GM23338 (cell line): ENCODE results near the gene ACSF2. TPM values are rescaled to one million over a fixed set of nuclear protein-coding genes. Genes with fewer than 3 reads are reported as not detected.

Experiments used
- ATAC-seq: fragments of 200-7000 bp; cut with Tn5 transposase; 3 replicates; pipeline ENCODE4 v1.9.1; 2020
- DNase-seq: peaks from one replicate; pipeline ENCODE4 v3.0.0-alpha.2; 2015; ENCODE audit warnings: low spot score
- H2AFZ ChIP-seq: fragments of 200-600 bp; sonication (generic); 2 replicates; pipeline ENCODE4 v1.8.0; 2016; ENCODE audit warnings: antibody characterized with exemption, mild to moderate bottlenecking, moderate library complexity
- H3F3A ChIP-seq: fragments of 200-600 bp; sonication (generic); replicated peaks from 2 replicates; pipeline ENCODE4 v1.8.0; 2017; ENCODE audit warnings: antibody characterized with exemption, mixed run types, low read depth
- H3K27ac ChIP-seq: fragments of 200-600 bp; sonication (generic); 2 replicates; pipeline ENCODE4 v1.6.1; 2016; ENCODE audit warnings: low read depth
- H3K27me3 ChIP-seq: fragments of 200-600 bp; sonication (generic); 2 replicates; pipeline ENCODE4 v1.8.0; 2016; ENCODE audit warnings: mild to moderate bottlenecking, mixed run types, moderate library complexity; ENCODE audit not compliant: insufficient read depth
- H3K36me3 ChIP-seq: fragments of 200-600 bp; sonication (generic); 2 replicates; pipeline ENCODE4 v1.8.0; 2016; ENCODE audit warnings: mild to moderate bottlenecking; ENCODE audit not compliant: insufficient read depth
- H3K4me1 ChIP-seq: fragments of 200-600 bp; sonication (generic); 2 replicates; pipeline ENCODE4 v1.8.0; 2016; ENCODE audit warnings: mild to moderate bottlenecking, moderate library complexity; ENCODE audit not compliant: insufficient read depth
- H3K4me2 ChIP-seq: fragments of 200-600 bp; sonication (generic); 2 replicates; pipeline ENCODE4 v1.7.1; 2017; ENCODE audit warnings: mixed run types
- H3K4me3 ChIP-seq: fragments of 200-600 bp; sonication (generic); 2 replicates; pipeline ENCODE4 v1.6.1; 2016; ENCODE audit warnings: mixed run types
- H3K79me2 ChIP-seq: fragments of 200-600 bp; sonication (generic); replicated peaks from 2 replicates; pipeline ENCODE4 v1.8.0; 2017; ENCODE audit warnings: mild to moderate bottlenecking; ENCODE audit not compliant: insufficient read depth
- H3K9me2 ChIP-seq: fragments of 200-600 bp; sonication (generic); 2 replicates; pipeline ENCODE4 v1.8.0; 2017; ENCODE audit not compliant: insufficient read depth
- H4K20me1 ChIP-seq: fragments of 200-600 bp; sonication (generic); replicated peaks from 2 replicates; pipeline ENCODE4 v1.8.0; 2017; ENCODE audit warnings: mild to moderate bottlenecking; ENCODE audit not compliant: insufficient read depth
- H3K27ac Mint-ChIP-seq: 2 replicates; pipeline ENCODE4 v1.8.0; 2020; ENCODE audit warnings: inconsistent platforms, mild to moderate bottlenecking, moderate library complexity, mixed read lengths
- H3K27me3 Mint-ChIP-seq: 3 replicates; pipeline ENCODE4 v1.8.0; 2022; ENCODE audit warnings: low read depth, mild to moderate bottlenecking, moderate library complexity, mixed read lengths, inconsistent platforms; ENCODE audit not compliant: insufficient read depth, poor library complexity
- H3K36me3 Mint-ChIP-seq: 3 replicates; pipeline ENCODE4 v1.8.0; 2021; ENCODE audit warnings: low read depth, mild to moderate bottlenecking, inconsistent platforms, moderate library complexity, mixed read lengths
- H3K4me1 Mint-ChIP-seq: 3 replicates; pipeline ENCODE4 v1.8.0; 2020; ENCODE audit warnings: mild to moderate bottlenecking, inconsistent platforms, mixed read lengths
- H3K4me3 Mint-ChIP-seq: 3 replicates; pipeline ENCODE4 v1.8.0; 2021; ENCODE audit warnings: moderate library complexity, mild to moderate bottlenecking, inconsistent platforms, mixed read lengths
- H3K9me3 Mint-ChIP-seq: 3 replicates; pipeline ENCODE4 v1.8.0; 2020; ENCODE audit warnings: moderate library complexity, mild to moderate bottlenecking, inconsistent platforms, mixed read lengths
- CREB1 ChIP-seq: fragments of 250-450 bp; sonication (Bioruptor Pico); IDR thresholded peaks from 2 replicates; pipeline ENCODE4 v1.5.0; 2020; ENCODE audit warnings: low read depth, mild to moderate bottlenecking, moderate library complexity
- CTCF ChIP-seq, 2 experiments: fragments of 200-600 bp in 1 of 2; sonication (generic) in 1 of 2; conservative IDR thresholded peaks; 2 replicates each; pipeline versions ENCODE4 v1.5.1 to v1.6.1; 2016 to 2017; ENCODE audit warnings: antibody characterized with exemption in 2 of 2, low read depth in 2 of 2, mild to moderate bottlenecking in 2 of 2, moderate library complexity in 1 of 2
- ETS1 ChIP-seq: IDR thresholded peaks from 2 replicates; pipeline ENCODE4 v1.6.1; 2016; ENCODE audit warnings: antibody characterized with exemption
- EZH2 ChIP-seq: fragments of 200-600 bp; sonication (generic); IDR thresholded peaks from one replicate; pipeline ENCODE4 v1.8.0; 2017; ENCODE audit warnings: antibody characterized with exemption, mild to moderate bottlenecking, low read depth; ENCODE audit not compliant: unreplicated experiment
- EZH2phosphoT487 ChIP-seq: fragments of 200-600 bp; sonication (generic); IDR thresholded peaks from one replicate; pipeline ENCODE4 v1.8.1; 2018; ENCODE audit warnings: antibody characterized with exemption; ENCODE audit not compliant: unreplicated experiment
- JUNB ChIP-seq: IDR thresholded peaks from one replicate; pipeline ENCODE4 v1.6.1; 2016; ENCODE audit warnings: antibody characterized with exemption; ENCODE audit not compliant: unreplicated experiment
- NANOG ChIP-seq: IDR thresholded peaks from 2 replicates; pipeline ENCODE4 v1.6.1; 2016; ENCODE audit warnings: antibody characterized with exemption, borderline replicate concordance
- POLR2AphosphoS5 ChIP-seq: IDR thresholded peaks from 2 replicates; pipeline ENCODE4 v1.6.1; 2016; ENCODE audit warnings: antibody characterized with exemption, low read depth
- REST ChIP-seq: IDR thresholded peaks from one replicate; pipeline ENCODE4 v1.6.1; 2018; ENCODE audit warnings: antibody characterized with exemption; ENCODE audit not compliant: unreplicated experiment
- STAT1 ChIP-seq: IDR thresholded peaks from one replicate; pipeline ENCODE4 v1.6.1; 2016; ENCODE audit warnings: antibody characterized with exemption; ENCODE audit not compliant: unreplicated experiment
- ZNF114 ChIP-seq: fragments of 250-450 bp; sonication (Bioruptor Pico); IDR thresholded peaks from 2 replicates; pipeline ENCODE4 v1.5.0; 2020; ENCODE audit warnings: mild to moderate bottlenecking, moderate library complexity
- ZNF331 ChIP-seq: fragments of 250-450 bp; sonication (Bioruptor Pico); IDR thresholded peaks from 2 replicates; pipeline ENCODE4 v1.5.0; 2020; ENCODE audit warnings: low read depth, mild to moderate bottlenecking, moderate library complexity
- ZNF462 ChIP-seq: fragments of 250-450 bp; sonication (Bioruptor Pico); IDR thresholded peaks from 2 replicates; pipeline ENCODE4 v1.5.0; 2020; ENCODE audit warnings: mild to moderate bottlenecking, moderate library complexity
- polyA plus RNA-seq: library from polyadenylated mRNA; unstranded; fragments of >200 nt; fragmentation: Nextera tagmentation; extraction: Ambion mirVana; gene quantifications from 2 replicates; pipeline ENCODE4 v1.2.1, GENCODE V29; 2016
- total RNA-seq: library from RNA; depleted of rRNA; stranded (reverse); fragments of >200 nt; shearing (Covaris generic); gene quantifications from 2 replicates; pipeline ENCODE4 v1.2.3, GENCODE V29; 2014

Gene ACSF2
- total and polyA plus RNA-seq, 2 experiments from 2014 or later, result 6.9 to 12.4 TPM

- no peak overlapping the region for H3K4me2 ChIP-seq
- Mint-ChIP-seq H3K4me3 (no peak overlapping the region), H3K27me3 (peaks cover 17% of the 10 kb centered on the region)
Measured at GRCh38 chr17:50474523-50474922, 48.5 kb downstream of the ACSF2 start.

More at GRCh38 chr17:50474523-50474922, 48.5 kb downstream of the ACSF2 start:
- no peaks in the 10 kb centered on the region for H3K79me2 ChIP-seq
- peaks cover 19% of the 10 kb centered on the region for H3K27me3 ChIP-seq
- ATAC-seq (no peak), DNase-seq (no peak)
- Mint-ChIP-seq H3K9me3 (no peaks in the 10 kb centered on the region; the same call in 2 of the 3 replicates), H3K36me3 (peaks cover 5% of the 10 kb centered on the region), H3K27ac (no peak overlapping the region), H3K4me1 (peaks cover 19% of the 10 kb centered on the region)
- peaks cover 7% of the 10 kb centered on the region; the same call in 1 of the 2 replicates for H4K20me1 ChIP-seq
- no peaks in the 10 kb centered on the region for H3K9me2 ChIP-seq
- no peaks in the 10 kb centered on the region for H3K36me3 ChIP-seq
- TF ChIP-seq EZH2, result no peak
- TF ChIP-seq STAT1, result no peak
- no peak for TF ChIP-seq ZNF331 (CRISPR knock-in tag)
- no peak for TF ChIP-seq NANOG
- TF ChIP-seq POLR2AphosphoS5, result no peak
- no peak for TF ChIP-seq CTCF (conservative IDR thresholded peaks at IDR 0.05; ENCODE audit: low read depth in 2 of 2)
- TF ChIP-seq JUNB, result no peak
- no peak for TF ChIP-seq ZNF462 (CRISPR knock-in tag)
- TF ChIP-seq REST, result no peak
- TF ChIP-seq ETS1, result no peak
- TF ChIP-seq EZH2phosphoT487, result no peak
- no peak for TF ChIP-seq CREB1 (CRISPR knock-in tag)
- TF ChIP-seq ZNF114 (CRISPR knock-in tag), result no peak
- no peak overlapping the region for H3K4me3 ChIP-seq
- H3K27ac ChIP-seq, result no peak overlapping the region
- 0 out of 2 replicates have a peak, but pooled peaks cover 19% of the 10 kb centered on the region for H3F3A ChIP-seq
- H3K4me1 ChIP-seq, result peaks cover 11% of the 10 kb centered on the region; the same call in 1 of the 2 replicates
- no peak overlapping the region for H2AFZ ChIP-seq
